GM21528 (cell line): Measurements from ENCODE around the gene OGFOD3.

ENCODE experiments used
- ATAC-seq: cut with Tn5 transposase; IDR thresholded peaks from one replicate; pipeline ENCODE4 v1.9.1; 2021; ENCODE audit warnings: mild to moderate bottlenecking, moderate library complexity; ENCODE audit not compliant: unreplicated experiment, low FRiP score

OGFOD3 gene

DNA sequence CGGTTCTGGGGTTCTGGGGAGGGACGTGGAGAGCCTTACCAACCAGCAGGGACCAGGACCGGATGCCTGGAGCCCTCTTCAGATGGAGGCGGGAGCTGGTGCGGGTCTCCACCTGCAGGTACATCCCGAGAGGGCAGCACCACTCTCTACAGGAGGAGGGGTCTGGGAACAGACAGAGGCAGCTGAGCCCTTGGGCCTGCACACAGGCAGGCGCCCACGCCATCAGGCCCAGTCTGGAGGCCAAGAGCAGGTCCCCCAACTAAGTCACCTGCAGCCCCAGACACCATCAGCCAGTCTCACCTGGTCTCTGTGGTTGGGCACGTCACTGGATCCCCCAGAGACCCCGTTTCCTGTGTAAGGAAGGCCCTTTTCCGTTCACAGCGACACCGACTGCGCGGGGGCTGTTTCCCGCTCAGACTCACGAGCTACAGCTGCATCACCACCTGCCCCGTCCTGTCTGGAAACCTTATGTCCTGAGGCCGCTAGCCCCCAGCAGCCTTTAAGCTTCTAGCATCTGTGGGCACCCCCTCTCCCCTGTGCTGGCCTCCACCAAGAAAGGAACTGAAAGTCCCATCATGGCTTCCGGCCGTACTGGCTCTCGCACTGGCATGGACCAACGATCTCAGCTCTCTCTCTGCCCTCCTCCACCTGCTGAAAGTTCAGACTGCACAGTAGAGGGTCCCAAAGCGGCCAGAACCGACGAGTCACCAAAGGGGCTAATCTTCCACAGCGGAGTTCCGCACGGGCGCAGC lies 30.9 kb upstream of the OGFOD3 start:
- peak; percentile 68 for ATAC-seq

DNA sequence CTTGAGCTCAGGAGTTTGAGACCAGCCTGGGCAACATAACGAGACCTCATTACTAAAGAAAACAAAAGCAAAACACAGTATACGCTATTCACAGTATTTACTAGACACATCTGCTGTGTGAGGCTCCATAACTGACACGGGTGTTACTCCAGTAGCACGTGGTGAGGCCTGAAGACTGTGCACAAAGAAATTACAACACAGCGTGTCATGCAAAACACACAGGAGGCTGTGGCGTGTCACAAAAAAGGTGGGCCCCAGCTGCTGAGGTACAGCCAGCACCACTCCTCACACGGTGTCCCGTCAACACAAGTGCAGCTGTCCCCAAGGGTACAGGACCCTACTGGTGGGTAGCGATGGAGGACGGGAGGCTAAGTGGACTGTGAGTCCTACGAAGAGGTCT lies 29.5 kb upstream of the OGFOD3 start:
- ATAC-seq = no peak

GRCh38 chr17:82446649-82447048 lies 28.3 kb upstream of the OGFOD3 start:
- ATAC-seq = no peak

- no peak for ATAC-seq
Observed at GRCh38 chr17:82446124-82446523, 27.7 kb upstream of the OGFOD3 start.

- no peak for ATAC-seq
Observed at GRCh38 chr17:82445542-82445941, 27.2 kb upstream of the OGFOD3 start.

GRCh38 chr17:82444941-82445521 lies 26.6 kb upstream of the OGFOD3 start:
- no peak for ATAC-seq

DNA sequence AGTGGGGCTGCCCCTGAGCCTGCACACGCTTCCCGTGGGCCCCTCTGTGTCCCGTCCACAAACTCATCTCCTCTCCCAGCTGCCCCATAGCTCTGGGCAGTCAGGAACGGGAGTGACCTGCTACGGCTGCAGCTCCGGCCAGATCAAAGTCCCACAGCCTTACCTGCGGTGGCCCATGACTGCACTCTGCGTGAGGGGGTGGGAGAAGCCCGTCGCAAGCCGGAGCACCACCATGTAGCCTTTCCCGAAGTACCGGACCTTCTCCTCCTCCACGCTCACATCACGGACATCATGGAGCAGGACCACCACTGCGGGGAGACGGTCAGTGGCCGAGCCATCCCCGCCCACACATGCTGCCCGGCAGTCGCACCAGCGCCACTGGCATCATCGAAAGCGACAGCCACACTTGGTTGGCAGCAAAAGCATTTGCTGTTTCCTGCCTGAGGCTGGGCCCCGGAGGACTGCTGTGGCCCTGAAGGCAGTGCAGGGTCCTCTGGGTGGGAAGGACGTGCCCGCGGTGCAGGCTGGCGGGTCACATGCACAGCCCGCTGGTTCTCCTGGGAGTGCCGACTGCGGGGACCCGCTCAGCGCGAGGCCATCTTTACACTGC lies 26.0 kb upstream of the OGFOD3 start:
- no peak for ATAC-seq

DNA sequence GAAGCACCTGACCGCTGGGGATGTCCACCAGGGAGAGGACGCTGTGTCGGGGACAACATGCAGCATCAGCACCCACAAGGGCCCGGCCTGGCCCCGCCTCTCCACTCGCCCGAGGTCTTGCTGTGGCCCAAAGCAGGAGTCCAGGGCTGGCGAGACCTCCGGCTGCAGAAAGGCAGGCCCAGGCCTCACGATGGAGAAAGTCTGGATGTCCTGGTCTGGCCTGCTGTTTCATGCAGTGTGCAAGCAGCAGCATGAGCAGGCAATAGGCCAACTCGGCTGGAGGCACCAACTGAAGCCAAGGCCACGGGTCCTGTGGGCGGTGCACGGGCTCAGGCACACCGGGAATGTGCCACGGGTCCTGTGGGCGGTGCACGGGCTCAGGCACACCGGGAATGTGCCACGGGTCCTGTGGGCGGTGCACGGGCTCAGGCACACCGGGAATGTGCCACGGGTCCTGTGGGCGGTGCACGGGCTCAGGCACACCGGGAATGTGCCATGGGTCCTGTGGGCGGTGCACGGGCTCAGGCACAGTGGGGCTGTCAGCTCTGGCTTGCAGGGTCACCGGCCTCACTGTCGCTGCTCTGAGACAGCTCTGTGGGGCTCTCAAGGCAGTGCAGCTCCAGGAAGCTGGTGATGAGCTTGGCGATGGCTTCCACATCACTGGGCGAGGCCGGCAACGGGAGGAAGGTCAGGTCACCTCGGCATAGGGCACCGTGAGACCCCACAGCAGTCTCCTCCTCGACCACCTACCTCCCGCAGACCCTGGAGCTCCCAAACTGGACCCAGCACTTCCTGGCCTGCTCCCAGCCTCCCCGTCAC lies 25.3 kb upstream of the OGFOD3 start:
- no peak for ATAC-seq

DNA sequence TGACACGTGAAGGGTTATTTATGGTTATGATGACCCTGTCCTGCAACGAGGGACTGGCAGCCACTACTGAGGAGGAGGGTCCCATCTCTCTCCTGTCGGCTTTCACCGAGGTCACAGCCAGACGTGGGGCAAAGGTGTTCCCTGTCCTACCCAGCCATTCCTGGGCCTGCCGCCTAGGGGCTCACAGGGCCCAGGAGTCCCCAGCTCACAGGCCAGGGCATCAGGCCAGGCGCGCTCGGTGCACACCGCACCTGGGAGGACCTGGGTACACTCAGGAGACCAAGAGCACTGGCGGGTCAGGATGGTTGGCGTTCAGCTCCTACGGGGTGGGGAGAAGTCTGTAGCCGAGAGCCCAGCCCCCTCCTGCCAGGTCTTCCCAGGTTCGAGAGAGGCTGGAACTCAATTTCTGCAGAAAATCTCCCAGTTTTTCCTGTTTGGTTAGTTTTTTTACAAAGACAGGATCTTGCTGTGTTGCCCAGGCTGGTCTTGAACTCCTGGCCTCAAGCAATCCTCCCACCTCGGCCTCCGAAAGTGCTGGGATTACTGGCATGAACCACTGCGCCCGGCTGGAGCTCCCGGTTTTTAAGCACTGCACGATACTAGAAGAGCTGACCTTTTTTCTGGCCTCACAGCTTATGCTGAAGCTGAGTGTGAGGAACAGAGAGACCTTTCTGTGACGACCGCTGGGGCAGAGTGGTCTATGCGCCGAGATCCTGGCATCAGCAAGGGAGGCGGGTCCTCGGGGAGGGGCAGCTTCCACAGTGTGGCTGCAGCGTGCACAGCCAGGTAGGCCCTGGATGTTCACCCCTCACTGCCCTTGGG lies 24.5 kb upstream of the OGFOD3 start:
- no peak for ATAC-seq

- ATAC-seq = no peak
Observed at GRCh38 chr17:82441691-82442487, 23.5 kb upstream of the OGFOD3 start.

- ATAC-seq = no peak
Observed at GRCh38 chr17:82440991-82441627, 22.7 kb upstream of the OGFOD3 start.

GRCh38 chr17:82440469-82440981 lies 22.1 kb upstream of the OGFOD3 start:
- no peak for ATAC-seq

DNA sequence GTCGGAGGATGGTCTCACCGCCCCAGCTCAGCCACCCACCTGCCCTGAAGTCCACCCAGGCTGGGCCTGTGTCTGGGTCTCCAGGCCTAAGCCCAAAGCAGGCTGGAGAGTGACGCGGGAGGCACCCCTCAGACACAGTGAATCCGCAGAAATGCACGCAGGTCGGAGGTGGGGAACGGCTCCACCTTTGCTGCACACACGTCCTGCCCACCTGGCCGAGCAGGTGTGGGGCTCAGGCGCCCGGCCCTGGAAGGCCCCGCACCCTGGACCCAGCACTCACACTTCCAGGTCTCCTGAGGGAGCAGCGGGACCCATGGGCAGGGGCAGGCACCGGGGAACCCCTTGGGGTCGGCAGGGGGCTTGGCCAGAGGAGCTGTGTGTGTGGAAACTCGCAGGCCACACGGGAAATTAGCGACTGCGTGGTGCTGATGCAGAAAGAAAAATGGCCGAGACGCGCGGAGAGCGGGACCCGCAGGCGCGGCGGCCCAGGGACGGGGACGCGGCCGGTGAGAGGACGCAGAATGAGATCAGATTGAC lies 21.5 kb upstream of the OGFOD3 start:
- ATAC-seq = no peak

- ATAC-seq = no peak
Observed at GRCh38 chr17:82439194-82439828, 20.9 kb upstream of the OGFOD3 start.

DNA sequence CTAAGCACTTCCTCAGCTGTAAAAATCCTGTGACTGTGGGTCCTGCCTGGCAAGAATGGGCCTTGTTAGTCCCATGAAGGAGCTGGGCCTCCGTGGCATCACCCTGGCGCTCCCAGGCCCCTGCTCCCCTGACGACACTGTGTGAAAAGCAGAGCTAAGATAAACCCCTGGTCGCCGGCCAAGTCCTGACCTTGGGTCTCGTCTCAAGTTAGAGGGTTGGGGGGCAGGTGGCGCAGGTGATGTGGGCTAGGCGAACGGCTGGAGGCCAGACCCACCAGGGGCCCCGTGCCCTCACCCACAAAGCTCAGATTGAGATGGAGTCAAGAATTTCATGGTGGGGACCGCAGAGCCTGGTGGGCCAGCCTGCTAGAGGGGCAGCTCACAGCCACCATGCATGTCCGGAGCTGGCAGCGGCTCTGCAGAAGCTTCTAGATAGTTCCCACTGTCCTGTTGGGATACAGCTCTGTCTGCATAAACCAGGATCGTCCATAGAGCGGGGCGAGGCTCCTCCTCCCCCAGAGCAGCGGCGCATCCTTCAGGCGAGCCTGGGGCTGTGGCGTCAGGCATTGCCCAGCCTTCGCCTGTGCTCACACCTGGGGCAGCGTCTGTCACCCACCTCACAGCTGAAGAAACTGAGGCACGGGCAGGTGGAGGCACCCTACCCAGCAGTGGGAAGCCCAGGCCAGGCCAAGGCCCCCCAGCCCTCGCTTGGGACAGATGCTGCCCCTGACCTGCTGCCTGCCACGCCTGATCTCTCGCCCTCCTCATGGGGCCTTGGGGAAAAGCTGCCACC lies 20.2 kb upstream of the OGFOD3 start:
- ATAC-seq = no peak

DNA sequence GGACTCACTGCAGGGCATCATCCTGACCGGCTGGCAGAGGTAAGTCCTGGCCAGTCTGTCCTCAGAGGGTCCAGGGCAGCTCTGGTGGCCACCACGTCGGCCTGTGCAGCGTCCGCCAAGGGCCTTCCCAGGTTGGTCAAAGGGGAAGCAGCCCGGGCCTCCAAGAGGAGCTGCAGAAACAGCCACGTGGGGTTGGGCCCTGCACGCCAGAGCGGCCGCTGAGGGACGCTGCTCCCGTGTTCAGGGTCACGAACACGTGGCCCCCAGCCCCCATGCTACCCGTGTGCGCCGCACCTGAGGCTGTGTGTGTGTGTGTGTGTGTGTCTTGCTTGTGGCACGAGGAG lies 18.9 kb upstream of the OGFOD3 start:
- ATAC-seq = no peak

DNA sequence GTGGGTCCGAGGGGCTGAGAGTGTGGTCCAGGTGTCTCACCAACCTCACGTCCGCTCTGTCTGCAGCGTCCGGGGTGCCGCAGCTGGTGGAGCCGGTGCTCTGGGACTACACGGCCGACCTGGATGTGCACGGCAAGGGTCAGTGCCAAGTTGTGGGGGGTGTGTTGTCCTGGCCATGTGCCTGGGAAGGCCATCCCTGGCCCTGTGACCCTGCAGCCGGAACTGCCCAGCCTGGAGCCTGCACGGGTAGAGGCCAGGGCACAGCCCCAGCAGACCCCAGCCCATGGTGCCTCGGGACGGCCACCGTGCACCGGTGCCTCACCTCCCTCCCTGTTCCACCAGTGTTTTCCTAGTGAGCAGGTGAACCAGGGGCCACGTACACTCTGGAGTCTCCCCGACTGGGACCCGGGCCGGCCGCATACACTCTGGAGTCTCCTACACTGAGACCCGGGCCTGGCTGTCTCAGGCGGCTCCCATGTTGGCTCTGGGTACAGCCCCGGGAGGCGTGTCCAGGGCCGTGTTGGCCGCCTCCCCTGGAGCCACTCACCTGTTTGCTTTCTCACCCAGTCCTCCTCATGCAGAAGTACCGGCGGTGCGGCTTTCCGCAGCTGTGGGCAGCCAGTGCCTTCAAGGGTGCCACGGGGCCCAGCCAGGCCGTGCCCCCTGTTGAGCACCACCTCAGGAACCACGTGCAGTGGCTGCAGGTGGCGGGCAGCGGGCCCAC lies 18.4 kb upstream of the OGFOD3 start:
- ATAC-seq = no peak
